HEK293 (cell line): ENCODE measurements around the gene ZNF503.

Experiments used
- CTCF ChIA-PET: fragments of 350-600 bp; formaldehyde crosslinking; extraction: SDS; loops from one replicate; lab custom pipeline; 2021; ENCODE audit warnings: antibody characterized with exemption; lab: Yijun Ruan, JAX
- POLR2A ChIA-PET: fragments of 300-600 bp; formaldehyde crosslinking; extraction: SDS; loops from one replicate; lab custom pipeline; 2020; ENCODE audit warnings: antibody characterized with exemption, inconsistent platforms; lab: Yijun Ruan, JAX
- H3K27ac ChIP-seq: fragments of 200-500 bp; sonication (Bioruptor generic); 2 replicates; pipeline ENCODE4 v1.5.1; 2014; ENCODE audit warnings: low read depth, low read length, control low read depth, inconsistent platforms; ENCODE audit errors: extremely low read depth
- H3K36me3 ChIP-seq, 2 experiments: fragments of 200-500 bp in 1 of 2; sonication (Bioruptor generic) in 1 of 2; 1 replicate in 1 of 2; 2 replicates in 1 of 2; pipeline ENCODE4 v1.5.1; 2014 to 2017; ENCODE audit warnings: inconsistent platforms in 2 of 2, low read length in 2 of 2; ENCODE audit not compliant: control insufficient read depth in 2 of 2, insufficient read depth in 1 of 2
- H3K4me1 ChIP-seq: fragments of 200-500 bp; sonication (Bioruptor generic); 2 replicates; pipeline ENCODE4 v1.5.1; 2014; ENCODE audit warnings: mild to moderate bottlenecking, low read length, inconsistent platforms; ENCODE audit not compliant: control insufficient read depth, insufficient read depth
- H3K4me3 ChIP-seq: 2 replicates; pipeline ENCODE4 v1.5.1; 2011; ENCODE audit warnings: low read depth, mild to moderate bottlenecking, control low read depth, low read length, moderate library complexity
- H3K9me3 ChIP-seq: fragments of 200-500 bp; sonication (Bioruptor generic); 2 replicates; pipeline ENCODE4 v1.5.1; 2014; ENCODE audit warnings: low read depth, low read length, inconsistent platforms; ENCODE audit not compliant: control insufficient read depth, insufficient read depth
- KLF16 ChIP-seq: fragments of 450-650 bp; formaldehyde crosslinking; IDR thresholded peaks from 2 replicates; pipeline ENCODE4 v1.5.1; 2017; ENCODE audit warnings: missing biosample characterization, missing genetic modification characterization
- OVOL3 ChIP-seq: fragments of 450-650 bp; formaldehyde crosslinking; IDR thresholded peaks from 2 replicates; pipeline ENCODE4 v1.5.1; 2016; ENCODE audit warnings: missing biosample characterization, missing genetic modification characterization
- RBAK ChIP-seq: fragments of 450-650 bp; formaldehyde crosslinking; IDR thresholded peaks from 2 replicates; pipeline ENCODE4 v1.5.1; 2016; ENCODE audit warnings: missing biosample characterization, missing genetic modification characterization
- SP2 ChIP-seq: fragments of 450-650 bp; formaldehyde crosslinking; IDR thresholded peaks from 2 replicates; pipeline ENCODE4 v1.5.1; 2016; ENCODE audit warnings: missing biosample characterization, missing genetic modification characterization
- WT1 ChIP-seq: fragments of 450-650 bp; formaldehyde crosslinking; IDR thresholded peaks from 2 replicates; pipeline ENCODE4 v1.5.1; 2016; ENCODE audit warnings: missing biosample characterization, missing genetic modification characterization
- ZBTB20 ChIP-seq: fragments of 450-650 bp; formaldehyde crosslinking; IDR thresholded peaks from 2 replicates; pipeline ENCODE4 v1.5.1; 2016; ENCODE audit warnings: missing biosample characterization, missing genetic modification characterization
- ZBTB48 ChIP-seq: fragments of 450-650 bp; formaldehyde crosslinking; IDR thresholded peaks from 2 replicates; pipeline ENCODE4 v1.5.1; 2016; ENCODE audit warnings: missing biosample characterization, missing genetic modification characterization
- ZNF121 ChIP-seq: fragments of 450-650 bp; formaldehyde crosslinking; IDR thresholded peaks from 2 replicates; pipeline ENCODE4 v1.5.1; 2016; ENCODE audit warnings: missing biosample characterization, missing genetic modification characterization
- ZNF202 ChIP-seq: fragments of 450-650 bp; formaldehyde crosslinking; IDR thresholded peaks from 2 replicates; pipeline ENCODE4 v1.5.1; 2016; ENCODE audit warnings: missing biosample characterization, missing genetic modification characterization, borderline replicate concordance
- ZNF404 ChIP-seq: fragments of 450-650 bp; formaldehyde crosslinking; IDR thresholded peaks from 2 replicates; pipeline ENCODE4 v1.5.1; 2017; ENCODE audit warnings: missing biosample characterization, missing genetic modification characterization
- ZNF473 ChIP-seq: fragments of 450-650 bp; formaldehyde crosslinking; IDR thresholded peaks from 2 replicates; pipeline ENCODE4 v1.5.1; 2017; ENCODE audit warnings: missing biosample characterization, missing genetic modification characterization
- ZNF514 ChIP-seq: fragments of 450-650 bp; formaldehyde crosslinking; IDR thresholded peaks from 2 replicates; pipeline ENCODE4 v1.5.1; 2016; ENCODE audit warnings: missing biosample characterization, missing genetic modification characterization
- ZNF548 ChIP-seq: fragments of 450-650 bp; formaldehyde crosslinking; IDR thresholded peaks from 2 replicates; pipeline ENCODE4 v1.5.1; 2016; ENCODE audit warnings: missing biosample characterization, missing genetic modification characterization
- ZNF549 ChIP-seq: fragments of 450-650 bp; IDR thresholded peaks from 2 replicates; pipeline ENCODE4 v1.5.1; 2018; ENCODE audit warnings: missing biosample characterization, missing genetic modification characterization, mild to moderate bottlenecking, inconsistent platforms, moderate library complexity
- ZNF626 ChIP-seq: fragments of 450-650 bp; sonication (Bioruptor Pico); formaldehyde crosslinking; IDR thresholded peaks from 2 replicates; pipeline ENCODE4 v1.5.1; 2018; ENCODE audit warnings: missing biosample characterization, missing genetic modification characterization, inconsistent platforms
- ZNF677 ChIP-seq: fragments of 450-650 bp; IDR thresholded peaks from 2 replicates; pipeline ENCODE4 v1.5.0; 2018; ENCODE audit warnings: missing biosample characterization, mild to moderate bottlenecking, missing genetic modification characterization, moderate library complexity
- TF ChIP-seq, protein P1 (sequence below): IDR thresholded peaks from 2 replicates; pipeline ENCODE4 v1.6.1; 2011; ENCODE audit warnings: mild to moderate bottlenecking, low read depth, low read length, borderline replicate concordance
- TF ChIP-seq, protein P2 (sequence below): fragments of 450-650 bp; formaldehyde crosslinking; IDR thresholded peaks from 2 replicates; pipeline ENCODE4 v1.5.1; 2016; ENCODE audit warnings: missing biosample characterization, missing genetic modification characterization
- TF ChIP-seq, protein P3 (sequence below): fragments of 450-650 bp; formaldehyde crosslinking; conservative IDR thresholded peaks from 2 replicates; pipeline ENCODE4 v1.5.1; 2016; ENCODE audit warnings: low read depth, missing biosample characterization, missing genetic modification characterization
- TF ChIP-seq, protein P4 (sequence below): fragments of 450-650 bp; formaldehyde crosslinking; optimal IDR thresholded peaks from 2 replicates; pipeline ENCODE3; 2016; ENCODE audit warnings: missing biosample characterization, mild to moderate bottlenecking, missing genetic modification characterization
- TF ChIP-seq, protein P5 (sequence below): fragments of 450-650 bp; formaldehyde crosslinking; IDR thresholded peaks from 2 replicates; pipeline ENCODE4; 2016; ENCODE audit warnings: missing biosample characterization, missing genetic modification characterization
- TF ChIP-seq, protein P6 (sequence below): fragments of 450-650 bp; formaldehyde crosslinking; IDR thresholded peaks from 2 replicates; pipeline ENCODE4 v1.5.1; 2017; ENCODE audit warnings: missing biosample characterization, missing genetic modification characterization
- TF ChIP-seq, protein P7 (sequence below): fragments of 450-650 bp; formaldehyde crosslinking; IDR thresholded peaks from 2 replicates; pipeline ENCODE4 v1.5.1; 2017; ENCODE audit warnings: missing biosample characterization, mild to moderate bottlenecking, missing genetic modification characterization, moderate library complexity

ZNF503 gene

DNA sequence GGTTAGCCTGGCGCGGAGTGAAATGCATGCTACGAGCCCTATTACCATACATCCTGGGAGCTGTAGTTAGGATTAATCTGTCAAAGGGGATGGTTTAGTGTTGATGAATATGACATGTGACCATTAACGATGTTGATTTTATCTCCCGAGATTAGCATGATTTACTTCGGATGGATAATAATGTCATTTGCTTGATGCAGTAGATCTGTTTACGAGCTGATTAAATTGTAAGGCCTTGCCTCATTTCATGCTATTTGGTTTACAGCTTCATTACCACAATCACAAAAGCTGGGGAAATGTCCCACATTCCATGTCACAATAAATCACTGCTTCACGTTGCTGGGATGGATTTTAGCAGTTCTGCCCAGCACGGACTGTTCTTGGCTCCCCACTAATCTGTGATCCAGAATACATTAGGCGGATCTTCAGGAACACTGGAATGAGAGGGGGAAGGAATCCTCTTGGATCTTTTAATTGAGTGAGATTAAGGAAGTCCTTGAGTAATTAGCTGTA is 22.3 kb downstream of the ZNF503 start:
- CTCF ChIA-PET: interaction anchor here (0.8 to 3.2 kb wide), 2 partner anchors 16 to 22 kb away, joined by 3 to 11 read pairs; partner anchors contain the start of gene ZNF503
- Histone ChIP-seq H3K36me3 (no peaks in the 10 kb centered on the region), H3K4me1 (peaks cover 11% of the 10 kb centered on the region), H3K27ac (peak overlapping the region; percentile 59), H3K9me3 (no peaks in the 10 kb centered on the region), H3K4me3 (no peak overlapping the region)
- POLR2A ChIA-PET: interaction anchor here (0.5 to 1.2 kb wide), 5 partner anchors 16 to 22 kb away, joined by 3 to 8 read pairs (median 3); partner anchors contain the start of gene ZNF503
- TF ChIP-seq ZNF548 (no peak), KLF16 (peak; percentile 99), ZBTB20 (tag by site-specific recombination) (peak; percentile 64; the same call in 1 of the 2 replicates), WT1 (peak; percentile 100), RBAK (tag by site-specific recombination) (no peak), SP2 (tag by site-specific recombination) (peak; percentile 58), ZNF473 (tag by site-specific recombination) (no peak), ZNF677 (tag by site-specific recombination) (peak; percentile 58; the same call in 1 of the 2 replicates), ZNF626 (tag by site-specific recombination) (peak; percentile 87), ZBTB48 (no peak), ZNF404 (tag by site-specific recombination) (no peak; the same call in 1 of the 2 replicates), ZNF514 (no peak), ZNF549 (tag by site-specific recombination) (no peak), ZNF202 (tag by site-specific recombination) (no peak), OVOL3 (tag by site-specific recombination) (peak; percentile 99), ZNF121 (tag by site-specific recombination) (peak; percentile 88)
- TF ChIP-seq, protein P1, sequence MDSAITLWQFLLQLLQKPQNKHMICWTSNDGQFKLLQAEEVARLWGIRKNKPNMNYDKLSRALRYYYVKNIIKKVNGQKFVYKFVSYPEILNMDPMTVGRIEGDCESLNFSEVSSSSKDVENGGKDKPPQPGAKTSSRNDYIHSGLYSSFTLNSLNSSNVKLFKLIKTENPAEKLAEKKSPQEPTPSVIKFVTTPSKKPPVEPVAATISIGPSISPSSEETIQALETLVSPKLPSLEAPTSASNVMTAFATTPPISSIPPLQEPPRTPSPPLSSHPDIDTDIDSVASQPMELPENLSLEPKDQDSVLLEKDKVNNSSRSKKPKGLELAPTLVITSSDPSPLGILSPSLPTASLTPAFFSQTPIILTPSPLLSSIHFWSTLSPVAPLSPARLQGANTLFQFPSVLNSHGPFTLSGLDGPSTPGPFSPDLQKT: no peak
- TF ChIP-seq, protein P2, sequence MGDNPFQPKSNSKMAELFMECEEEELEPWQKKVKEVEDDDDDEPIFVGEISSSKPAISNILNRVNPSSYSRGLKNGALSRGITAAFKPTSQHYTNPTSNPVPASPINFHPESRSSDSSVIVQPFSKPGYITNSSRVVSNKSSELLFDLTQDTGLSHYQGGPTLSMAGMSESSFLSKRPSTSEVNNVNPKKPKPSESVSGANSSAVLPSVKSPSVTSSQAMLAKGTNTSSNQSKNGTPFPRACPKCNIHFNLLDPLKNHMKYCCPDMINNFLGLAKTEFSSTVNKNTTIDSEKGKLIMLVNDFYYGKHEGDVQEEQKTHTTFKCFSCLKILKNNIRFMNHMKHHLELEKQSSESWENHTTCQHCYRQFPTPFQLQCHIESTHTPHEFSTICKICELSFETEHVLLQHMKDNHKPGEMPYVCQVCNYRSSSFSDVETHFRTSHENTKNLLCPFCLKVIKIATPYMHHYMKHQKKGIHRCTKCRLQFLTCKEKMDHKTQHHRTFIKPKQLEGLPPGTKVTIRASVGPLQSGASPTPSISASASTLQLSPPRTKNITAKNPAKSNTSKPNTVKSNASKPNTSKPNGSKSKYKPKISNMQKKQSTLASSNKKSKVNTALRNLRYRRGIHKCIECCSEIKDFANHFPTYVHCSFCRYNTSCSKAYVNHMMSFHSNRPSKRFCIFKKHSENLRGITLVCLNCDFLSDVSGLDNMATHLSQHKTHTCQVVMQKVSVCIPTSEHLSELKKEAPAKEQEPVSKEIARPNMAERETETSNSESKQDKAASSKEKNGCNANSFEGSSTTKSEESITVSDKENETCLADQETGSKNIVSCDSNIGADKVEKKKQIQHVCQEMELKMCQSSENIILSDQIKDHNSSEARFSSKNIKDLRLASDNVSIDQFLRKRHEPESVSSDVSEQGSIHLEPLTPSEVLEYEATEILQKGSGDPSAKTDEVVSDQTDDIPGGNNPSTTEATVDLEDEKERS: no peak
- TF ChIP-seq, protein P3, sequence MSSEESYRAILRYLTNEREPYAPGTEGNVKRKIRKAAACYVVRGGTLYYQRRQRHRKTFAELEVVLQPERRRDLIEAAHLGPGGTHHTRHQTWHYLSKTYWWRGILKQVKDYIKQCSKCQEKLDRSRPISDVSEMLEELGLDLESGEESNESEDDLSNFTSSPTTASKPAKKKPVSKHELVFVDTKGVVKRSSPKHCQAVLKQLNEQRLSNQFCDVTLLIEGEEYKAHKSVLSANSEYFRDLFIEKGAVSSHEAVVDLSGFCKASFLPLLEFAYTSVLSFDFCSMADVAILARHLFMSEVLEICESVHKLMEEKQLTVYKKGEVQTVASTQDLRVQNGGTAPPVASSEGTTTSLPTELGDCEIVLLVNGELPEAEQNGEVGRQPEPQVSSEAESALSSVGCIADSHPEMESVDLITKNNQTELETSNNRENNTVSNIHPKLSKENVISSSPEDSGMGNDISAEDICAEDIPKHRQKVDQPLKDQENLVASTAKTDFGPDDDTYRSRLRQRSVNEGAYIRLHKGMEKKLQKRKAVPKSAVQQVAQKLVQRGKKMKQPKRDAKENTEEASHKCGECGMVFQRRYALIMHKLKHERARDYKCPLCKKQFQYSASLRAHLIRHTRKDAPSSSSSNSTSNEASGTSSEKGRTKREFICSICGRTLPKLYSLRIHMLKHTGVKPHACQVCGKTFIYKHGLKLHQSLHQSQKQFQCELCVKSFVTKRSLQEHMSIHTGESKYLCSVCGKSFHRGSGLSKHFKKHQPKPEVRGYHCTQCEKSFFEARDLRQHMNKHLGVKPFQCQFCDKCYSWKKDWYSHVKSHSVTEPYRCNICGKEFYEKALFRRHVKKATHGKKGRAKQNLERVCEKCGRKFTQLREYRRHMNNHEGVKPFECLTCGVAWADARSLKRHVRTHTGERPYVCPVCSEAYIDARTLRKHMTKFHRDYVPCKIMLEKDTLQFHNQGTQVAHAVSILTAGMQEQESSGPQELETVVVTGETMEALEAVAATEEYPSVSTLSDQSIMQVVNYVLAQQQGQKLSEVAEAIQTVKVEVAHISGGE (tag by site-specific recombination): peak; percentile 47; the same call in 1 of the 2 replicates
- TF ChIP-seq, protein P4, sequence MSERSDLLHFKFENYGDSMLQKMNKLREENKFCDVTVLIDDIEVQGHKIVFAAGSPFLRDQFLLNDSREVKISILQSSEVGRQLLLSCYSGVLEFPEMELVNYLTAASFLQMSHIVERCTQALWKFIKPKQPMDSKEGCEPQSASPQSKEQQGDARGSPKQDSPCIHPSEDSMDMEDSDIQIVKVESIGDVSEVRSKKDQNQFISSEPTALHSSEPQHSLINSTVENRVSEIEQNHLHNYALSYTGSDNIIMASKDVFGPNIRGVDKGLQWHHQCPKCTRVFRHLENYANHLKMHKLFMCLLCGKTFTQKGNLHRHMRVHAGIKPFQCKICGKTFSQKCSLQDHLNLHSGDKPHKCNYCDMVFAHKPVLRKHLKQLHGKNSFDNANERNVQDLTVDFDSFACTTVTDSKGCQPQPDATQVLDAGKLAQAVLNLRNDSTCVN (tag by site-specific recombination): no peak
- TF ChIP-seq, protein P5, sequence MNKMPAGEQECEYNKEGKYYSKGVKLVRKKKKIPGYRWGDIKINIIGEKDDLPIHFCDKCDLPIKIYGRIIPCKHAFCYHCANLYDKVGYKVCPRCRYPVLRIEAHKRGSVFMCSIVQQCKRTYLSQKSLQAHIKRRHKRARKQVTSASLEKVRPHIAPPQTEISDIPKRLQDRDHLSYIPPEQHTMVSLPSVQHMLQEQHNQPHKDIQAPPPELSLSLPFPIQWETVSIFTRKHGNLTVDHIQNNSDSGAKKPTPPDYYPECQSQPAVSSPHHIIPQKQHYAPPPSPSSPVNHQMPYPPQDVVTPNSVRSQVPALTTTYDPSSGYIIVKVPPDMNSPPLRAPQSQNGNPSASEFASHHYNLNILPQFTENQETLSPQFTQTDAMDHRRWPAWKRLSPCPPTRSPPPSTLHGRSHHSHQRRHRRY (tag by site-specific recombination): peak; percentile 100
- TF ChIP-seq, protein P6, sequence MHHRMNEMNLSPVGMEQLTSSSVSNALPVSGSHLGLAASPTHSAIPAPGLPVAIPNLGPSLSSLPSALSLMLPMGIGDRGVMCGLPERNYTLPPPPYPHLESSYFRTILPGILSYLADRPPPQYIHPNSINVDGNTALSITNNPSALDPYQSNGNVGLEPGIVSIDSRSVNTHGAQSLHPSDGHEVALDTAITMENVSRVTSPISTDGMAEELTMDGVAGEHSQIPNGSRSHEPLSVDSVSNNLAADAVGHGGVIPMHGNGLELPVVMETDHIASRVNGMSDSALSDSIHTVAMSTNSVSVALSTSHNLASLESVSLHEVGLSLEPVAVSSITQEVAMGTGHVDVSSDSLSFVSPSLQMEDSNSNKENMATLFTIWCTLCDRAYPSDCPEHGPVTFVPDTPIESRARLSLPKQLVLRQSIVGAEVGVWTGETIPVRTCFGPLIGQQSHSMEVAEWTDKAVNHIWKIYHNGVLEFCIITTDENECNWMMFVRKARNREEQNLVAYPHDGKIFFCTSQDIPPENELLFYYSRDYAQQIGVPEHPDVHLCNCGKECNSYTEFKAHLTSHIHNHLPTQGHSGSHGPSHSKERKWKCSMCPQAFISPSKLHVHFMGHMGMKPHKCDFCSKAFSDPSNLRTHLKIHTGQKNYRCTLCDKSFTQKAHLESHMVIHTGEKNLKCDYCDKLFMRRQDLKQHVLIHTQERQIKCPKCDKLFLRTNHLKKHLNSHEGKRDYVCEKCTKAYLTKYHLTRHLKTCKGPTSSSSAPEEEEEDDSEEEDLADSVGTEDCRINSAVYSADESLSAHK: peak; percentile 99
- TF ChIP-seq, protein P7, sequence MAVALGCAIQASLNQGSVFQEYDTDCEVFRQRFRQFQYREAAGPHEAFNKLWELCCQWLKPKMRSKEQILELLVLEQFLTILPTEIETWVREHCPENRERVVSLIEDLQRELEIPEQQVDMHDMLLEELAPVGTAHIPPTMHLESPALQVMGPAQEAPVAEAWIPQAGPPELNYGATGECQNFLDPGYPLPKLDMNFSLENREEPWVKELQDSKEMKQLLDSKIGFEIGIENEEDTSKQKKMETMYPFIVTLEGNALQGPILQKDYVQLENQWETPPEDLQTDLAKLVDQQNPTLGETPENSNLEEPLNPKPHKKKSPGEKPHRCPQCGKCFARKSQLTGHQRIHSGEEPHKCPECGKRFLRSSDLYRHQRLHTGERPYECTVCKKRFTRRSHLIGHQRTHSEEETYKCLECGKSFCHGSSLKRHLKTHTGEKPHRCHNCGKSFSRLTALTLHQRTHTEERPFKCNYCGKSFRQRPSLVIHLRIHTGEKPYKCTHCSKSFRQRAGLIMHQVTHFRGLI (tag by site-specific recombination): peak; percentile 76; the same call in 1 of the 2 replicates
